K562 (cell line): Measurements from ENCODE around the gene NKG7. TPM values are rescaled to one million over a fixed set of nuclear protein-coding genes. Genes with fewer than 3 reads are reported as not detected.

Experiments
- CTCF ChIP-seq, 3 experiments: IDR thresholded peaks in 2 of 3; conservative IDR thresholded peaks in 1 of 3; 2 replicates each; pipeline ENCODE4 v1.5.1; 2011 to 2012; ENCODE audit warnings: low read length in 3 of 3, mild to moderate bottlenecking in 3 of 3, control low read depth in 2 of 3, improper control_type of control experiment in 1 of 3, inconsistent platforms in 1 of 3, low read depth in 1 of 3, mixed read lengths in 1 of 3, moderate library complexity in 1 of 3; ENCODE audit not compliant: insufficient read depth in 2 of 3
- E2F8 ChIP-seq: fragments of 450-650 bp; IDR thresholded peaks from 2 replicates; pipeline ENCODE4 v1.7.1; 2018; ENCODE audit warnings: mild to moderate bottlenecking, low read depth; ENCODE audit not compliant: partially characterized antibody
- HLTF ChIP-seq: fragments of 450-650 bp; IDR thresholded peaks from 2 replicates; pipeline ENCODE4 v1.6.1; 2016
- KLF6 ChIP-seq: fragments of 250-450 bp; sonication (Bioruptor Pico); IDR thresholded peaks from 2 replicates; pipeline ENCODE4 v1.4.0; 2020; ENCODE audit warnings: mild to moderate bottlenecking, moderate library complexity, borderline replicate concordance
- NCOA2 ChIP-seq, 2 experiments: fragments of 450-650 bp; IDR thresholded peaks; 2 replicates each; pipeline ENCODE4 v1.6.1; 2018; ENCODE audit warnings: mild to moderate bottlenecking in 2 of 2, moderate library complexity in 1 of 2; ENCODE audit not compliant: partially characterized antibody in 2 of 2
- NR3C1 ChIP-seq: sonication (generic); formaldehyde crosslinking; IDR thresholded peaks from 2 replicates; pipeline ENCODE4 v1.8.1; 2022; ENCODE audit warnings: missing genetic modification reagents
- OTX1 ChIP-seq: fragments of 450-650 bp; formaldehyde crosslinking; IDR thresholded peaks from 2 replicates; pipeline ENCODE4 v1.4.0; 2022; ENCODE audit warnings: mild to moderate bottlenecking
- PRDM10 ChIP-seq: fragments of 450-650 bp; IDR thresholded peaks from 2 replicates; pipeline ENCODE4 v1.6.1; 2018; ENCODE audit not compliant: partially characterized antibody
- RBM14 ChIP-seq: fragments of 200-400 bp; formaldehyde crosslinking; IDR thresholded peaks from 2 replicates; pipeline ENCODE4 v1.6.1; 2018; ENCODE audit warnings: low read depth, mild to moderate bottlenecking, low read length, moderate library complexity, borderline replicate concordance; ENCODE audit not compliant: insufficient read depth
- THAP7 ChIP-seq: fragments of 250-450 bp; sonication (Bioruptor Pico); IDR thresholded peaks from 2 replicates; pipeline ENCODE4 v1.5.0; 2021
- USF1 ChIP-seq: sonication (generic); formaldehyde crosslinking; IDR thresholded peaks from 2 replicates; pipeline ENCODE4 v1.9.0; 2022; ENCODE audit warnings: mild to moderate bottlenecking, missing genetic modification reagents
- ZFP36 ChIP-seq: fragments of 150-350 bp; IDR thresholded peaks from 2 replicates; pipeline ENCODE4 v1.6.1; 2018; ENCODE audit warnings: low read length, low read depth; ENCODE audit not compliant: partially characterized antibody
- ZHX1 ChIP-seq: fragments of 150-350 bp; conservative IDR thresholded peaks from 2 replicates; pipeline ENCODE4 v1.6.1; 2014; ENCODE audit warnings: low read length
- polyA plus RNA-seq, 8 experiments: library from polyadenylated mRNA; depleted of rRNA in 4 of 8; stranded (reverse) in 5 of 8; unstranded in 3 of 8; fragments of >200 nt; fragmentation: Nextera tagmentation in 2 of 8; fragmentation: Illumina TruSeq in 1 of 8; extraction: Ambion mirVana in 2 of 8; extraction: Trizol in 1 of 8; gene quantifications; 2 replicates each; pipeline versions ENCODE4 v1.2.1 to v1.2.3, GENCODE V29; 2011 to 2014; ENCODE audit warnings: inconsistent platforms in 1 of 8, missing spikeins in 1 of 8
- total RNA-seq, 7 experiments: library from RNA; depleted of rRNA in 6 of 7; stranded (reverse); fragments of >200 nt in 6 of 7; fragmentation: Illumina TruSeq in 2 of 7; extraction: Trizol in 2 of 7; gene quantifications; 2 replicates each; pipeline versions ENCODE4 v1.2.1 to v1.2.3, GENCODE V29; 2011 to 2021; ENCODE audit warnings: low replicate concordance in 1 of 7

NKG7 gene
- total and polyA plus RNA-seq, 9 of the 15 experiments (the other 6 are each of a cell fraction or from before 2014, with no cell fraction given) = 0.30 to 0.70 (median 0.51) TPM; not detected in 2

- no peak for TF ChIP-seq ZHX1
- TF ChIP-seq NCOA2 (IDR thresholded peaks at IDR 0.05; ENCODE audit: partially characterized antibody in 2 of 2) = no peak
- TF ChIP-seq USF1 = no peak
- TF ChIP-seq RBM14 = no peak
- TF ChIP-seq CTCF (IDR thresholded peaks at IDR 0.05 in 2 of 3, conservative IDR thresholded peaks at IDR 0.05 in 1 of 3; ENCODE audit: insufficient read depth in 2 of 3, low read depth in 1 of 3, low read length in 3 of 3) = no peak
- TF ChIP-seq HLTF = 0 out of 2 replicates have a peak, but pooled peaks have one; percentile 27
- TF ChIP-seq KLF6 (CRISPR knock-in tag) = no peak
- no peak for TF ChIP-seq NR3C1
- no peak for TF ChIP-seq THAP7 (CRISPR knock-in tag)
- TF ChIP-seq OTX1 (CRISPR knock-in tag) = no peak
- TF ChIP-seq E2F8 = no peak
- no peak for TF ChIP-seq ZFP36
- peak; percentile 50 for TF ChIP-seq PRDM10
These were observed 23.7 kb upstream of the NKG7 start (continued) for GRCh38 chr19:51396175-51396574.
